COLO668 (cell line): ENCODE results near the gene OVOL2.

ENCODE experiments used
- DNase-seq: peaks from one replicate; lab custom pipeline; 2025; ENCODE audit not compliant: unreplicated experiment; lab: John Stamatoyannopoulos, UW

Gene OVOL2

GRCh38 chr20:17992224-17992637 lies 65.5 kb downstream of the OVOL2 start:
- no peak for DNase-seq

GRCh38 chr20:17990278-17990972 lies 67.3 kb downstream of the OVOL2 start:
- DNase-seq = no peak

DNA sequence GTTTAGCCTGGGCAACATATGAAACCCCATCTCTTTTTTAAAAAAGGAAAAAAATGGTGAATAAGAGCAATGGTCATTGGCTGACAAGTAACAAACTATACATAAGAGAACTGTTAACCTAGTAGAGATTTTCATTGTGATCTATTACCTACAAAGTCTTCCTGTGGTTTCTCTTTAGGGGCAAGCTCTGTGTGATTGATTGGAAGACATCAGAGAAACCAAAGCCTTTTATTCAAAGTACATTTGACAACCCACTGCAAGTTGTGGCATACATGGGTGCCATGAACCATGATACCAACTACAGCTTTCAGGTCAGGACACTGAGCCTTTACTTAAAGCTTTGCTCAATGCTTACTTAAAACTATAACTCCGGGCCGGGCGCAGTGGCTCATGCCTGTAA lies 69.7 kb downstream of the OVOL2 start:
- DNase-seq = no peak

- no peak for DNase-seq
These were observed 72.2 kb downstream of the OVOL2 start for GRCh38 chr20:17985388-17986018.

GRCh38 chr20:17976305-17976704 lies 81.4 kb downstream of the OVOL2 start:
- DNase-seq = no peak
